ENCODE data around the gene OR10G4.
"Not testable (repeated sequence)": the region's sequence is repeated elsewhere in the genome, so short reads cannot be mapped to it uniquely, and the experiment has no call there.

OR10G4 gene, protein sequence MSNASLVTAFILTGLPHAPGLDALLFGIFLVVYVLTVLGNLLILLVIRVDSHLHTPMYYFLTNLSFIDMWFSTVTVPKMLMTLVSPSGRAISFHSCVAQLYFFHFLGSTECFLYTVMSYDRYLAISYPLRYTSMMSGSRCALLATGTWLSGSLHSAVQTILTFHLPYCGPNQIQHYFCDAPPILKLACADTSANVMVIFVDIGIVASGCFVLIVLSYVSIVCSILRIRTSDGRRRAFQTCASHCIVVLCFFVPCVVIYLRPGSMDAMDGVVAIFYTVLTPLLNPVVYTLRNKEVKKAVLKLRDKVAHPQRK

DNA sequence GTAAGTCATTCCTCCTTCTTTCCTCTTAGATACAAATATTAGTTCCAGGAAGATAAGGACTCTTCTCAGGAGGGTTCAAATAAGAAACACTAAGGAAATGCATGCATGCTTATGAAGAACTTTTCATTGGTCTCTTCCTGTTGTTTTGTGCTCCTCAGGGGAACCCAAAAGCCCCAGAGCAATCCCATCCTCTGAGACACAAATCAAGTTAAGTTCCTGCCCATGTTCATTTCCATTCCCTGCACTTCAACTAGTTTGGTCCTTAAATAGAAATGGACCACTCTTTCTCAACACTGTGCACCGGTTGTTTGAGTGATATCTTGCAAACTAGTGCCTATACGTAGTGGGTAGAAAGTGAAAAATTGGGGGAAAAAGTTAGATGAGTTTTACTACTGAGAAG lies at the start of gene OR10G4:
Gene OR10G4, plus strand, starts transcription at position 301 of the 400 bp plus-strand sequence. CDS start 2,578 bp downstream, outside the sequence.
- no peak for DNase-seq (ENCODE audit: low read depth)

DNA sequence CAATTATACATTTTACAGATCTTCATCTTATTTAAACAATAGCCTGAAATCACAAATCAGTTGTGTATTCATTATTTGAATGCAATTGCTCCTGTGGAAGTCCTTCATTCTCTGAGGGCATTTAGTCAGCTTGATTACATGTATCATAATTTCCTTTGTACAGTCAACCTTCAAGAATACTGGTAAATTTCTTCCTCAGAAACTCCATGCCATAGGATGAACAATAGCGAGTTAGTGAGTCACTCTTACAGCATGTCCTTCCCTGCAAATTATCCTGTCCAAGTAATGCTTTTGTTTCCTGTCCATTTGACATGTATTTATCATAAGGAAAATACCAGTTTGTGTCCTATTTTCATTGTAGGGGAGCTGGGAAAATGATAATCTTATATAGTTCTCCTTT lies 39.0 kb upstream of the OR10G4 start:
- DNase-seq (ENCODE audit: low read depth), result no peak

DNA sequence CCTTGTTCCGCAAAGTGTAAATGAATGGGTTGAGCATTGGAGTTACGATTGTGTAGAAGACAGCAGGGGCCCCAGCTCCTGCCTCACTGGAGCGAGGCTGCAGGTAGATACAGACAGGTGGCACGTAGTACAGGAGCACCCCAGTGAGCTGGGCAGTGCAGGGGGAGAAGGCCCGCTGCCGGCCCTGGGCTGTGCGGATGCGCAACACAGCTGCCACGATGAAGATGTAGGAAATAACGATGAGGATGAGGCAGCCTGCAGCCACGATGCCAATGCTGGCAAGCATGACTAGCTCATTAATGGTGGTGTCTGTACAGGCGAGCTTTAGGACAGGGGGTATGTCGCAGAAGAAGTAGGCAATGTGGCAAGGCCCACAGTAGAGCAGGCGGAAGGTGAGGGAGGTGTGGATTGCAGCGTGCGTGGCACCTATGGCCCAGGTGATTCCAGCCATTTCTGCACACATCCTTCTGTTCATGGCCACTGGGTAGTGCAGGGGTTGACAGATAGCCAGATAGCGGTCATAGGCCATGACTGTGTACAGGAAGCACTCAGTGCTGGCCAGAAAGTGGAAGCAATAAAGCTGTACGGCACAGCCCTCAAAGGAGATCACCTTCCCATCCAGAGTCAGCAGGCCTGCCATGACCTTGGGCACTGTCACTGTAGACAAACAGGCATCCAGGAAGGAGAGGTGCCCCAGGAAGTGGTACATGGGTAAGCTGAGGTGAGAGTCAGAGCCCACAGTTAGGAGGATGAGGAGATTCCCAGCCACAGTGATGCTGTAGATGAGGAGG lies 35.8 kb upstream of the OR10G4 start:
- DNase-seq (ENCODE audit: low read depth), result no peak

DNA sequence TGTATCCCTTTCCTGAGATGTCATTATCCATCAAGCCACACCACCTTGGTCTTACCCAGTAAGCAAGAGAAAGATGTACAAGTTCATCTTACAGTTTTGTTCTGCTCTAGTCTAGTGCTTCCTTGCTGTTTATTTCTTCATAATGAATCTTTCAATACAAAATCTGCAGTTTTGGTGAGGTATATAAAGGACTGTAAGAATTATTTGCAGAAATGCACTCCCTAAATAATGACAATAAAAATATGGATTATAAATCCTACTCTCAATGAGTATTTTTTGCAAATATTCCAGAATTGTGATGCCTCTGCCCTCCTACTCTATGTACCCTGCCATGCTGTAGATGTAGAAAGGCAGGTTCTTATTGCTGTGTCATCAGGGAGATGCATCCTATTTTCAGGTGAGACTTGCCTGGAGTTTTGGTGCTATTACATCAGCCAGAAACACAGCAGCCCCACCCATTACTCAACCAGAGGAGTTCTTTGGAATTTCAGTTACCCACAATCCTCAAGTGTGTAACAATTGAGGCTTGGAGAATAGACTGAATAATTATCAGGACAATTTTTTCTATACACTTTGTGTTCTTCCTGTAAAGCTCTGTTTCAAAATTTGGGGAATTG lies 35.0 kb upstream of the OR10G4 start, which contains the start of gene OR10S1:
Gene OR10S1, minus strand, starts transcription at position 51 of the 617 bp plus-strand sequence. CDS start 117 bp downstream, outside the sequence.
- DNase-seq (ENCODE audit: low read depth), result no peak

DNA sequence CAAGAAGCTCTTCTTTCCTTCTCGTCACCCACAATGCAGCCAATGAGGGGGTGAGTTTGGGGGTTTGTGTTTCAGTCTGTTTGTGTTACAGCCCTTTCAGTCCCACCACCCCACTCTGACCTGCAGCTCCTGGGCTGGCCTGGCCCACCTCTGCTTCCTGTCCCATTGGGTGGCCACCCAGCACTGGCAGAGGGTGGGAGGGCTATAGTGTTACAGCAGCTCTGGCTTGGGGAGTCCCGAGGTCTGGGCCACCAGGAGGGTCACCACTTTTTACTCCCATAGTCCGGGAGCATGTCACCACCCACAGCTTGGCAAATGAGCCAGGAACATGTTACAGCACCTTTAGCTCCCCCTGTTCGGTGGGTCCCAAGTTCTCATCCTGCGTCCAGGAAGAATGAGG lies 33.5 kb upstream of the OR10G4 start:
- DNase-seq (ENCODE audit: low read depth), result no peak

DNA sequence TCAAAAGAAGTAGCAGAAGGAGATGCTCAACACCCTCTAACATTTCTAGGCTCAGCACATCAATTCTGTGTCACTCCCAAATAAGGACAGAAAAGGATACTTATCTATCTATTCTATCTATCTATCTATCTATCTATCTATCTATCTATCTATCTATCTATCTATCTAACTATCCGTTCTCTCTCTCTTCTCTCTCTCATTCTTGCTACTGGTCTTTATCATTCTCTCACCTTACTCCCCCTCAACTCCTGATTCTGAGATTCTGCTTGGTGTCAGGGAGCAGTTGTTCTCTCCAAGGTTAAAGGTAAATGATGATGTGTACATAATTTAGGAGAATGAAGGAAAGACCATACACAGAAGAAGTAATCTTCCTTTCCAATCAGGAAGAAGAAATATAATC lies 17.7 kb upstream of the OR10G4 start, which contains the start of gene OR10G6:
Gene OR10G6, minus strand, starts transcription at position 43 of the 400 bp plus-strand sequence. Its CDS starts 0 bp downstream, at position 43.
- DNase-seq (ENCODE audit: low read depth), result no peak

DNA sequence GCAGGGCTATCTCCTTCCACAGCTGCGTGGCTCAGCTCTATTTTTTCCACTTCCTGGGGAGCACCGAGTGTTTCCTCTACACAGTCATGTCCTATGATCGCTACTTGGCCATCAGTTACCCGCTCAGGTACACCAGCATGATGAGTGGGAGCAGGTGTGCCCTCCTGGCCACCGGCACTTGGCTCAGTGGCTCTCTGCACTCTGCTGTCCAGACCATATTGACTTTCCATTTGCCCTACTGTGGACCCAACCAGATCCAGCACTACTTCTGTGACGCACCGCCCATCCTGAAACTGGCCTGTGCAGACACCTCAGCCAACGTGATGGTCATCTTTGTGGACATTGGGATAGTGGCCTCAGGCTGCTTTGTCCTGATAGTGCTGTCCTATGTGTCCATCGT lies 3.0 kb downstream of the OR10G4 start:
- DNase-seq (ENCODE audit: low read depth), result not testable (repeated sequence)

DNA sequence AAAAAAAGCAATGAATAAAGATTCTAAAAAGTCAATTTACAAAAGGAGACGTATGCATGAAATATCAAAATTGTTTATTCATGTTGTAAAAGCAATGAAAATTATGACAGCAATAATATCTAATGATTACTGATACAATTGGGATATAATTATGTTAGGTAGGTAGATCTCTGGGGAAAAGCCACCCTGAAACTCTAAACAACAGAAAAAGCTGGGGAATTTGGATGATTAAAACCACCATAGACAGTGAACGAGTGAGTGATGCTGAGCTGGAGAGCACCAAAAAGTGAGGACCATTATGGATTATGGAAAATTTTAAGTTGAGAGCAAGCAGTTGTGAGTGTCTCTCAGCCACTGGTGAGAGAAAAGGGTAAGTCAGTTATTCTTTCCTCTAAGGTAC lies 13.7 kb downstream of the OR10G4 start, which contains the start of gene OR10G8:
Gene OR10G8, plus strand, starts transcription at position 301 of the 400 bp plus-strand sequence. CDS start 2,825 bp downstream, outside the sequence.
- no peak for DNase-seq (ENCODE audit: low read depth)

DNA sequence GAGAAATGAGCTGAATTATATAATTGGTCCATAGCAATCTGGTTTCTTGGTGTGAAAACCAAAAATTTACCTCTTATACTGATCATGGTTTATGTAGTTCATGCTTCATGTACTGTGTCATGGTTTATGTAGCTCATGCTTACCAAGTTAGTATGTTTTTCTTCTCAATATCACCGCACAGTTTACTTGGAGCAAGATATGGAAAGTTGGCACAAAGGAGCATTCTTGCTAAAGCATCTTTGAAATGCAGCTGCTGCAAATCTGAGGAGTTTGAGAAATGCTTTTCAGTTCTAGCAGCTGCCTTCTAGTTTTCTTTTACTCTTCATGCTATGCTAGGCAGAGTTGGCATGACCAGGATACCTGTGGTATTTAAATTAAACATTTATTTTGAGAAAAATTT lies 23.9 kb downstream of the OR10G4 start:
- DNase-seq (ENCODE audit: low read depth), result no peak

DNA sequence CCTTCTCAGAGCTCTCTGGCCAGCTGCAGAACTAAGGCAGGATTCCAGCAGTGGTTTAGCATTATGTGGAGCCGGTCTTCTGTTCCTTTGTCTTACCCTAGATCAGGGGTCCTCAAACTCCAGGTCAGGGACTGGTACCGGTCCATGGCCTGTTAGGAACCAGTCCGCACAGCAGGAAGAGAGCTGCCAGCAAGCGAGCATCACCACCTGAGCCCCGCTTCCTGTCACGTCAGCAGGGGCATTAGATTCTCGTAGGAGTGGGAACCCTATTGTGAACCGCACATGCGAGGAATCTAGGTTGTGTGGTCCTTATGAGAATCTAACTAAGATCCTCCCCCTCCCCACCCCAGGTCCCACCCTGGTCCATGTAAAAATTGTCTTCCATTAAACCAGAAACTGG lies 26.8 kb downstream of the OR10G4 start:
- no peak for DNase-seq (ENCODE audit: low read depth)

DNA sequence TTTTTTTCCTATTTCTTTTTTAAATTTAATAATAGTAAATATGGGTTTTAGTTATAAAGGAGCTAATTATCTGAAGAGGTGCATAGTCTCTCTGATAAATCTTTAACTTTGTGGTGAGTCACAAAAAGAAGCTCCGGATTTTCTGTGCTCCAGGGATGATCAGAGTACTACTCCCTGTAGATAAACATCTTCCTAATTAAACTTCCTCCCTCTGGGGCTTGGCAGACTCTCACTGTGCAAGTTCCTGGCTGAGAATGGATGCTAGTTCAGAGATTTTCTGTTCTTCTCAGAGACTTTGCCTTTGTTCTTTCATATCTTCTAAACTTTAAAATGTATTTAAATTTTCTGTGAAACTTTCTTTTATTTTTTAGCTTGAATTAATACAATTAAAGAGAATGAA lies 28.5 kb downstream of the OR10G4 start, which contains the start of gene OR10G7:
Gene OR10G7, minus strand, starts transcription at position 72 of the 400 bp plus-strand sequence. CDS start 2,324 bp downstream, outside the sequence.
- DNase-seq (ENCODE audit: low read depth), result no peak

DNA sequence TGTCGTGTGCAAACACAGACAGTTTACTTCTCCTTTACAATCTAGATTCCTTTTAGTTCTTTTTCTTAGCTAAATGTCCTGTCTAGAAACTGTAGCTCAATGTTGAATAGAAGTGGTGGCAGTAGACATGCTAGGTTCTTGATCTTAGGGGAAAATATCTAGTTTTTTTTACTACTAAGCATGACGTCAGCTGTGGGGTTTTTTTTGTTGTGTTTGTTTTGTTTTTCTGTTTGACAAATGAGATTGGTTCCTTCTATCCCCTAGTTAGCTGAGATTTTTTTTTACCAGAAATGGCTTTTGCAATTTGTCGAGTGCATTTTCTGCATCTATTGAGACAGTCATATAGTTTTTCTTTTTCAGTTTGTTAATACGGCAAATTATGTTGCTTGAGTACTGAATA lies 30.6 kb downstream of the OR10G4 start:
- no peak for DNase-seq (ENCODE audit: low read depth)

DNA sequence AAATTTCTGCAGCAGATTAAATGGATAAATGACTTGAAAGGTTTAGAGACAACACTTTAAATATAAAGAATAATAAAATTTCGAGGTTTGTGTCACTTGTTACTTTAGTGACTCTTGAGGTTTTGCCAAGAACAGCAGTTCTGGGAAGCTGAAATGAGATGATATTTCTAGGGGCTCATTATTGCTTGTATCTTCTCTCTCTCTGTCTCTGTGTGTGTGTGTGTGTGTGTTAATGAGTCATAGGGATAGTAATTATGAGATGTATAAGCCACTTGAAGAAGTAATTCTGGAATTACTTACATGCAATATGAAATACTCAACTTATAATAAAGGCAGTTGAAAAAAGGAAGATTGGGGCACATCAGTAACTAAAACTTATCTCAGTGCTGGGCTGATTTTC lies 38.0 kb downstream of the OR10G4 start:
- DNase-seq (ENCODE audit: low read depth), result no peak

DNA sequence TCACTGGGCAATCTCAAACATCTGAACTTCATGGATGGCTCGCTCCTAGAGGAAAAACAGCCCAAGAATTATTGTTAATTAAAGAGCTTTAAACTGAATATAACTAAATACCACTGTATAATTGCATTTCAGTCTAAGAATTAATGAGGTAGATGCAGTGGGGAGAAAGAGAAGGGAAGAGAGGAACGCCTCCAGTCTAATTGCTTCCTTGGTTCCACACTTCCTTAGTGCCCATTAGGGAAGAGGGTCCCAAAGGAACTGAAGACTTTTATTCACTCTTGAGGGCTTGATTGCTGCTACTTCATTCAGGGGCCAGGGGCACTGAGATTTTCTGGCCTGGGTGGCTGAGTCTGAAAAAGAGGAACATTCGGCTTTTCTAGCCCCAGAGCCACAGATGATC lies 40.2 kb downstream of the OR10G4 start:
- DNase-seq (ENCODE audit: low read depth), result no peak

Measured in activated gamma-delta T cell treated with anti-CD3 and anti-CD28 coated beads, Interleukin-2, amount 50 U/mL, for 16 hours (primary cell).